ENCODE measurements around the gene GSK3B.

DNA sequence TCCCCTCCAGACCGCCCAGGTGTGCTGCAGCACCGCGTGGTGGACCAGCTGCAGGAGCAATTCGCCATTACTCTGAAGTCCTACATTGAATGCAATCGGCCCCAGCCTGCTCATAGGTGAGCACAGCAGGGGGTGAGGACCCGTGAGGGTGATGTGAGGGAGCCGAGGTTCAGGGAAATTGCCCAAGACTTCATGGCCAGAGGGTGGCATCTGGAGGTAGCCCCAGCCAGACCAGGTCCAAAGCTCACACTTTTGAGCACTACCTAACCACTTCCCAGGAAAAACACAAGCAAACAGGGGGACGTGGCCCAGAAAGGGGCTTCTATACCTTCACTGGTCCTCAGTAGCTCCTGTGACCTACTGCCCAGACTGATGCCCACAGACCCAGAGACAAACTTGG lies 278.5 kb downstream of the GSK3B start:
- TF ChIP-seq, protein P1, sequence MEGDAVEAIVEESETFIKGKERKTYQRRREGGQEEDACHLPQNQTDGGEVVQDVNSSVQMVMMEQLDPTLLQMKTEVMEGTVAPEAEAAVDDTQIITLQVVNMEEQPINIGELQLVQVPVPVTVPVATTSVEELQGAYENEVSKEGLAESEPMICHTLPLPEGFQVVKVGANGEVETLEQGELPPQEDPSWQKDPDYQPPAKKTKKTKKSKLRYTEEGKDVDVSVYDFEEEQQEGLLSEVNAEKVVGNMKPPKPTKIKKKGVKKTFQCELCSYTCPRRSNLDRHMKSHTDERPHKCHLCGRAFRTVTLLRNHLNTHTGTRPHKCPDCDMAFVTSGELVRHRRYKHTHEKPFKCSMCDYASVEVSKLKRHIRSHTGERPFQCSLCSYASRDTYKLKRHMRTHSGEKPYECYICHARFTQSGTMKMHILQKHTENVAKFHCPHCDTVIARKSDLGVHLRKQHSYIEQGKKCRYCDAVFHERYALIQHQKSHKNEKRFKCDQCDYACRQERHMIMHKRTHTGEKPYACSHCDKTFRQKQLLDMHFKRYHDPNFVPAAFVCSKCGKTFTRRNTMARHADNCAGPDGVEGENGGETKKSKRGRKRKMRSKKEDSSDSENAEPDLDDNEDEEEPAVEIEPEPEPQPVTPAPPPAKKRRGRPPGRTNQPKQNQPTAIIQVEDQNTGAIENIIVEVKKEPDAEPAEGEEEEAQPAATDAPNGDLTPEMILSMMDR (IDR thresholded peaks at IDR 0.05), result no peak
- TF ChIP-seq POLR2A (IDR thresholded peaks at IDR 0.05), result no peak

Data from prostate gland (tissue), 2 donors.